IPS-18a (cell line): ENCODE data around the gene ZNF267.
"Not testable (repeated sequence)": the region's sequence is repeated elsewhere in the genome, so short reads cannot be mapped to it uniquely, and the experiment has no call there.

ENCODE experiments used
- H3K27ac ChIP-seq: one replicate; pipeline ENCODE4 v1.5.1; 2013; ENCODE audit warnings: low read length
- H3K27me3 ChIP-seq: one replicate; pipeline ENCODE4 v1.6.1; 2013; ENCODE audit warnings: mild to moderate bottlenecking, low read length; ENCODE audit not compliant: control insufficient read depth, insufficient read depth
- H3K36me3 ChIP-seq: one replicate; pipeline ENCODE4 v1.6.1; 2013; ENCODE audit warnings: low read depth, low read length; ENCODE audit not compliant: control insufficient read depth
- H3K4me1 ChIP-seq: one replicate; pipeline ENCODE4 v1.6.1; 2013; ENCODE audit warnings: low read depth, low read length; ENCODE audit not compliant: control insufficient read depth
- H3K4me3 ChIP-seq: one replicate; pipeline ENCODE4 v1.5.1; 2013; ENCODE audit warnings: low read length
- H3K9ac ChIP-seq: one replicate; pipeline ENCODE4 v1.6.1; 2013; ENCODE audit warnings: mild to moderate bottlenecking, low read length, moderate library complexity
- H3K9me3 ChIP-seq: one replicate; pipeline ENCODE4 v1.6.1; 2013; ENCODE audit warnings: low read depth, low read length; ENCODE audit not compliant: control insufficient read depth

ZNF267 gene

GRCh38 chr16:31873556-31874365 is at the start of gene ZNF267:
TSS of gene ZNF267 (plus strand) at chr16:31873807. CDS start at chr16:31873967, 160 bp downstream.
- H3K9me3 ChIP-seq = no peaks in the 10 kb centered on the region
- peaks cover 7% of the 10 kb centered on the region for H3K4me1 ChIP-seq
- no peaks in the 10 kb centered on the region for H3K27me3 ChIP-seq
- peak within 1 kb of the TSS; percentile 80 for H3K9ac ChIP-seq
- no peaks in the 10 kb centered on the region for H3K36me3 ChIP-seq
- H3K27ac ChIP-seq = peak within 1 kb of the TSS; percentile 64
- H3K4me3 ChIP-seq = peak within 1 kb of the TSS; percentile 76

GRCh38 chr16:31833047-31833446 is 40.6 kb upstream of the ZNF267 start:
- H3K36me3 ChIP-seq = no peaks in the 10 kb centered on the region
- H3K9ac ChIP-seq = no peak overlapping the region
- no peak overlapping the region for H3K27ac ChIP-seq
- H3K27me3 ChIP-seq = no peaks in the 10 kb centered on the region
- no peak overlapping the region for H3K4me3 ChIP-seq
- peaks cover 40% of the 10 kb centered on the region for H3K9me3 ChIP-seq
- H3K4me1 ChIP-seq = no peaks in the 10 kb centered on the region

- H3K4me1 ChIP-seq, H3K36me3 ChIP-seq, H3K4me3 ChIP-seq, H3K27ac ChIP-seq, H3K9ac ChIP-seq, H3K27me3 ChIP-seq: not testable (repeated sequence)
- H3K9me3 ChIP-seq = peaks cover 60% of the 10 kb centered on the region
These were observed 37.2 kb upstream of the ZNF267 start for GRCh38 chr16:31836396-31836795.

GRCh38 chr16:31842864-31843263 is 30.7 kb upstream of the ZNF267 start:
- Histone ChIP-seq H3K4me3 (no peak overlapping the region), H3K4me1 (no peaks in the 10 kb centered on the region), H3K27ac (no peak overlapping the region), H3K9ac (no peak overlapping the region), H3K9me3 (peaks cover 57% of the 10 kb centered on the region), H3K36me3 (no peaks in the 10 kb centered on the region), H3K27me3 (no peaks in the 10 kb centered on the region)

- H3K4me3 ChIP-seq, H3K27ac ChIP-seq, H3K36me3 ChIP-seq, H3K27me3 ChIP-seq, H3K4me1 ChIP-seq, H3K9ac ChIP-seq: not testable (repeated sequence)
- H3K9me3 ChIP-seq = peaks cover 67% of the 10 kb centered on the region
These were observed 25.0 kb upstream of the ZNF267 start for GRCh38 chr16:31848572-31848971.

GRCh38 chr16:31853291-31853690 is 20.3 kb upstream of the ZNF267 start:
- Histone ChIP-seq H3K9me3 (peaks cover 62% of the 10 kb centered on the region), H3K27me3 (no peaks in the 10 kb centered on the region), H3K4me3 (no peak overlapping the region), H3K36me3 (no peaks in the 10 kb centered on the region), H3K27ac (no peak overlapping the region), H3K9ac (no peak overlapping the region), H3K4me1 (no peaks in the 10 kb centered on the region)

GRCh38 chr16:31860508-31860907 is 13.1 kb upstream of the ZNF267 start:
- Histone ChIP-seq H3K9ac (no peak overlapping the region), H3K4me1 (no peaks in the 10 kb centered on the region), H3K27ac (no peak overlapping the region), H3K9me3 (peaks cover 34% of the 10 kb centered on the region), H3K4me3 (no peak overlapping the region), H3K27me3 (no peaks in the 10 kb centered on the region), H3K36me3 (no peaks in the 10 kb centered on the region)

- H3K4me3 ChIP-seq = no peak overlapping the region
- no peaks in the 10 kb centered on the region for H3K4me1 ChIP-seq
- H3K27me3 ChIP-seq = no peaks in the 10 kb centered on the region
- H3K36me3 ChIP-seq = no peaks in the 10 kb centered on the region
- H3K27ac ChIP-seq = no peak overlapping the region
- no peak overlapping the region for H3K9ac ChIP-seq
- H3K9me3 ChIP-seq = peaks cover 35% of the 10 kb centered on the region
These were observed 12.2 kb upstream of the ZNF267 start for GRCh38 chr16:31861455-31861854.

- Histone ChIP-seq H3K9ac (no peak overlapping the region), H3K27ac (no peak overlapping the region), H3K36me3 (no peaks in the 10 kb centered on the region), H3K4me1 (no peaks in the 10 kb centered on the region), H3K27me3 (no peaks in the 10 kb centered on the region), H3K9me3 (peaks cover 29% of the 10 kb centered on the region), H3K4me3 (no peak overlapping the region)
These were observed 10.8 kb upstream of the ZNF267 start for GRCh38 chr16:31862761-31863160.

GRCh38 chr16:31868164-31868563 is 5.4 kb upstream of the ZNF267 start:
- Histone ChIP-seq H3K27ac (no peak overlapping the region), H3K9ac (no peak overlapping the region), H3K27me3 (no peaks in the 10 kb centered on the region), H3K36me3 (no peaks in the 10 kb centered on the region), H3K4me3 (no peak overlapping the region), H3K9me3 (peaks cover 18% of the 10 kb centered on the region), H3K4me1 (no peaks in the 10 kb centered on the region)

- Histone ChIP-seq H3K9ac (no peak overlapping the region), H3K36me3 (no peaks in the 10 kb centered on the region), H3K27me3 (no peaks in the 10 kb centered on the region), H3K4me3 (no peak overlapping the region), H3K9me3 (peaks cover 18% of the 10 kb centered on the region), H3K27ac (no peak overlapping the region), H3K4me1 (no peaks in the 10 kb centered on the region)
These were observed 4.9 kb upstream of the ZNF267 start for GRCh38 chr16:31868691-31869167.
